LHCN-M2 (cell line): ENCODE data around the gene RRP1. TPM values are rescaled to one million over a fixed set of nuclear protein-coding genes. Genes with fewer than 3 reads are reported as not detected.

Experiments
- DNase-seq: peaks from one replicate; pipeline ENCODE4 v3.0.0-alpha.2; 2012; ENCODE audit warnings: low read depth
- total RNA-seq: library from RNA; depleted of rRNA; stranded (reverse); fragments of >200 nt; gene quantifications from 2 replicates; pipeline ENCODE4 v1.2.3, GENCODE V29; 2014

The RRP1 gene
- total RNA-seq, 1 experiment from 2014 or later, result 27.9 TPM

GRCh38 chr21:43775795-43776430 lies 13.5 kb upstream of the RRP1 start, which contains the start of gene CSTB:
Gene CSTB, minus strand, starts transcription at chr21:43776308. Its CDS starts 39 bp downstream, at chr21:43776269.
- peak; percentile 39 for DNase-seq

- no peak for DNase-seq
These were observed 11.4 kb upstream of the RRP1 start for GRCh38 chr21:43777953-43778352.

- DNase-seq, result no peak
These were observed 10.7 kb upstream of the RRP1 start for GRCh38 chr21:43778469-43779335.

DNA sequence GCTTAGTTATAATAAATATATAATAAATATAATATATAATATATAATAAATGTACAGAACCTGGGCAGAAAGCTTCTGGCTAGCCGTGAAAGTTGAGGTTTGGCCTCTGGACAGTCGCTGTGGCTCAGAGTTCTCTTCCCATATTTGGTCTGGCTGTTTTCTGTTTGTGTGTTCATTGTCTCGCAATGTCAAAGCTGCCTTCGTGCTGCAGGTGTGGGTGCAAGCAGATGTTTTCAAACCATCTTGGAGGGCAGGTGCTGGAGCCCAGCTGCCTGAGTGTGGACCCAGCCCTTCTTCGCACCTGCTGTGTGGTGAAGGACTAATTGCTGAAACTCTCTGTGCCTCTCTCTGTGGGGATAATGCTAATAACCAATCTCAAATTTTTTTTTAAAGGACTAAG lies 9.7 kb upstream of the RRP1 start:
- no peak for DNase-seq

DNA sequence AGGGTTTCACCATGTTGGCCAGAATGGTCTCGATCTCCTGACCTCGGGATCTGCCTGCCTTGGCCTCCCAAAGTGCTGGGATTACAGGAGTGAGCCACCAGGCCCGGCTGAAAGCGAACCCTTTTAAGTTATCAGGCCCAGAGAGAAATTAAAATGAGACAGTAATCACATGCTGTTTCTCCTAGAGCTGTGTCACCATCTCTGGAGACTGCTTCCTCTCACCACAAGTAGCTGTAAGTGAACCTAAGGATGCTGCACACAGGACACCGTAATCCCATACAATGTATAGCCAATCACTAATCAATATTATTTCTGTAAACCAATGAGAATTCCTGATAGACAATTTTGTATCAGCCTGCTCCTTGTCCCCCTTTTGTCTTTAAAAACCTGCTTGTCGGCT lies 7.5 kb upstream of the RRP1 start:
- no peak for DNase-seq

- DNase-seq, result no peak
These were observed 6.8 kb upstream of the RRP1 start for GRCh38 chr21:43782431-43783097.

- no peak for DNase-seq
These were observed 6.2 kb upstream of the RRP1 start for GRCh38 chr21:43783098-43783700.

DNA sequence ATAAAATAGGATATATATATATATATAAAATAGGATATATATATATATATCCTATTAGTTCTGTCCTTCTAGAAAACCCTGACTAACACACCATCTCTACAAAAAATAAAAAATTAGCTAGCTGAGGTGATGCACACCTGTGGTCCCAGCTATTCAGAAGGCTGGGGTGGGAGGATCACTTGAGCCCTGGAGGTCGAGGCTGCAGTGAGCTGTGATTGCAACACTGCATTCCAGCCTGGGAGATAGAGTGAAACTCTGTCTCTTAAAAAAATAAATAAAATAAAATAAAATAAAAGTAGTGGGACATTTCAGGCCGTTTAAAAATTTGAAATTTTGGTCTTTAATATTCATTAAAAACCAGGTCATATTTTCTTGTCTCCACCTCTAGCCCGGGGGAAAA lies 4.2 kb upstream of the RRP1 start:
- DNase-seq, result no peak

GRCh38 chr21:43786300-43786806 lies 3.0 kb upstream of the RRP1 start:
- DNase-seq, result no peak

- DNase-seq, result no peak
These were observed 2.5 kb upstream of the RRP1 start for GRCh38 chr21:43786807-43787440.

DNA sequence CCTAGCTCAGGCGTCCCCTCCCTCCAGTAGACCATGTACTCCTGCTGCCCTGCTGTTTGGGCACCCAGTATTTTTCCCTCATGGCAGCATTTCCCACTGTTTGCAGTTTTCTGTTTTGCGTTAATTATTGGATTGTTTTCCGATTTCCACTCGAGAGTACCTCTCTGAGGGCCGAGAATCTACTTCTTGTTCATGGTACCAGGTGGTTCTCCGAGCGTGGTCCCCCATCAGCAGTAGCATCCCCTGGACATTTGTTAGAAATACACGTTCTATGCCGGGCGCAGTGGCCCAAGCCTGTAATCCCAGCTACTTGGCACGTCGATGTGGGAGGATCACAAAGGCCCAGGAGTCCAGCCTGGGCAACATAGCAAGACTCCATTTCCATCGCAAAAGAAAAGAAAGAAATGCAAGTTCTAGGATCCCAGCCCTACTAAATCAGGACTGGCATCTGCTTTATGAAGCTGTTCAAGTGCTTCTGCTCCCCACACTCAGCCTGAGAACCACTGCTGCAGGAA lies 690 bp downstream of the RRP1 start:
- DNase-seq, result no peak

DNA sequence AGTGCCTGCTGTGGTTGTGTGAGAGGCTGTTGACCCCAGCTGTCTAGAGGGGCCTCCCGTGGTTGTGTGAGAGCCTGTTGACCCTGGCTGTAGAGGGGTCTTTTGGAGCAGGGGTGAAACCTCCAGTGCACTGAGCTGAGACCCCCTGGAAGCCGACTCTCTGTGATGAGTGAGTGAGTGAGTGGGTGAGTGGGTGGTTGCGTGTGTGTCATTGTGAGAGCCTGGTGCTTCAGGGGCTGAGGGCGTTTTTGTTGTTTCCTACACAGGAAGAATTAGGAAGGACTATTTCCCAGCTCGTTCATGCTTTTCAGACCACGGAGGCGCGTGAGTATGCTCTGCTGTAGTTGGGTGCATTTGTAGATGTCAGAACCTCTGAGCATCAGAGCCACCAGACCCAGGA lies 3.0 kb downstream of the RRP1 start:
- DNase-seq, result no peak

DNA sequence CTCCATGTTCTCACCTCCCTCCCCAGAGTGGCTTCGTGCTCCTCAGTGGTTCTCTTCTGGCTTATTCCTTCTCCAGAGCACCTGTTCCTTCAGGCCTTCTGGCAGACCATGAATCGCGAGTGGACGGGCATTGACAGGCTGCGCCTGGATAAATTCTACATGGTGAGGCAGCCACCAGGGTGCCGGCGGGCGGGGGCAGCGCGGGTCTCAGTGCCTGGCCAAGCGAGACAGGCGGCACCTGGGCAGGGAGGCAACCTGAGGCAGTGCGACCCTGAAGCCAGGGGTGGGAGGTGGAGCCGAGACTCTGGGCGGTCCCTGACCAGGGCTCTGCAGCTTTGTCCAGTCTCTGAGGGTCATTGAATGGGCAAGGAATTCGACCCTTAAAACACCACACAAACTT lies 3.9 kb downstream of the RRP1 start:
- no peak for DNase-seq

- DNase-seq, result no peak
These were observed 4.9 kb downstream of the RRP1 start for GRCh38 chr21:43794311-43794710.

DNA sequence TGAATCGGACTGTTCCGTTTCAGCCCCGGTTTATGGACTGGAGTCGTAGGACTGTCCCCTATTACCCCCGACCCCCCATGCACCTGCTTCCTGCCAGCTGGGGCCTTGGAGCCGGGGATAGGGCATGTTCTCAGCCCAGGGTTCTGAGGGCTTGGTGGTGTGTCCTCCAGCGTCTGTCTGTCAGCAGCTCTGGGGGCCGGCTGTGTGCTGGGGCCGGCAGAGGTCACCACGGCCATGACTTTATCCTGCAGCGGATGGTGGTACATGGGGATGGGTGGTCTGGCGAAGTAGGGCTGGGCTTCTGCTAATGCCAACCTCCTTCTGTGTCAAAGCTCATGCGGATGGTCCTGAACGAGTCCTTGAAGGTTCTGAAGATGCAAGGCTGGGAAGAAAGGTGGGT lies 5.5 kb downstream of the RRP1 start:
- no peak for DNase-seq

- DNase-seq, result no peak
These were observed 8.0 kb downstream of the RRP1 start for GRCh38 chr21:43797415-43797814.

GRCh38 chr21:43797925-43798715 lies 8.7 kb downstream of the RRP1 start:
- no peak for DNase-seq

- DNase-seq, result no peak
These were observed 10.0 kb downstream of the RRP1 start for GRCh38 chr21:43799301-43799840.

- no peak for DNase-seq
These were observed 10.7 kb downstream of the RRP1 start for GRCh38 chr21:43800124-43800523.

GRCh38 chr21:43800566-43800965 lies 11.2 kb downstream of the RRP1 start:
- DNase-seq, result no peak
